Breast epithelium (tissue), 4 donors: ENCODE data around the gene HYAL4. TPM values are rescaled to one million over a fixed set of nuclear protein-coding genes. Genes with fewer than 3 reads are reported as not detected.
"Not testable (repeated sequence)": the region's sequence is repeated elsewhere in the genome, so short reads cannot be mapped to it uniquely, and the experiment has no call there.

Source experiments
- DNase-seq, 2 donors: peaks; one replicate each; pipeline ENCODE4 v3.0.0-alpha.2; 2019; ENCODE audit warnings: low spot score in 2 of 2
- H3K27ac ChIP-seq, 2 donors: fragments of 200-600 bp; sonication (generic) in 1 of 2; one replicate each; pipeline ENCODE4 v1.5.1; 2016 to 2019; ENCODE audit warnings: mild to moderate bottlenecking in 1 of 2
- H3K27me3 ChIP-seq, 2 donors: fragments of 200-600 bp; sonication (generic) in 1 of 2; one replicate each; pipeline versions ENCODE4 v1.5.1 to v1.6.0; 2017 to 2019; ENCODE audit warnings: control low read depth in 1 of 2, mild to moderate bottlenecking in 1 of 2
- H3K36me3 ChIP-seq: fragments of 200-600 bp; one replicate; pipeline ENCODE4 v1.5.1; 2019
- H3K4me1 ChIP-seq, 2 donors: fragments of 200-600 bp; sonication (generic); one replicate each; pipeline ENCODE4 v1.5.1; 2016 to 2019; ENCODE audit warnings: control low read depth in 1 of 2
- H3K4me3 ChIP-seq, 3 donors: fragments of 200-600 bp; sonication (generic); 1 replicate in 2 of 3; 2 replicates in 1 of 3; pipeline ENCODE4 v1.5.1; 2016 to 2019; ENCODE audit warnings: mild to moderate bottlenecking in 3 of 3, moderate library complexity in 2 of 3
- H3K9me3 ChIP-seq, 2 donors: fragments of 200-600 bp; sonication (generic) in 1 of 2; one replicate each; pipeline ENCODE4 v1.5.1; 2016 to 2019; ENCODE audit warnings: control low read depth in 1 of 2
- CTCF ChIP-seq, 3 donors: fragments of 450-650 bp; IDR thresholded peaks; one replicate each; pipeline ENCODE4 v1.5.1; 2016 to 2017; ENCODE audit warnings: antibody characterized with exemption in 3 of 3, mild to moderate bottlenecking in 3 of 3, moderate library complexity in 3 of 3
- POLR2A ChIP-seq: fragments of 450-650 bp; IDR thresholded peaks from one replicate; pipeline ENCODE4 v1.6.1; 2016; ENCODE audit warnings: antibody characterized with exemption, mild to moderate bottlenecking, moderate library complexity
- POLR2AphosphoS5 ChIP-seq, 3 donors: sonication (generic); formaldehyde crosslinking; IDR thresholded peaks; one replicate each; pipeline ENCODE4 v1.6.1; 2017; ENCODE audit warnings: antibody characterized with exemption in 3 of 3
- intact Hi-C: fragments of 100-400 bp; cut with DNase I; formaldehyde crosslinking; loops from one replicate; pipeline ENCODE4 v1.15.1; 2023; ENCODE audit warnings: low total_unique reads
- total RNA-seq, 3 donors: library from RNA; depleted of rRNA; stranded (reverse); fragments of >200 nt; gene quantifications; one replicate each; pipeline ENCODE4 v1.1.0, GENCODE V29; 2016

Gene HYAL4
- total RNA-seq, 3 donors from 2014 or later: 0.15 TPM; not detected in 2

GRCh38 chr7:123845823-123846216 lies 851 bp downstream of the HYAL4 start:
- H3K4me1 ChIP-seq: no peaks in the 10 kb centered on the region
- H3K36me3 ChIP-seq: no peaks in the 10 kb centered on the region
- no peaks in the 10 kb centered on the region for H3K9me3 ChIP-seq
- peak overlapping the region in 1 of 2 donors; percentile 2 for H3K27ac ChIP-seq
- no peaks in the 10 kb centered on the region for H3K27me3 ChIP-seq
- DNase-seq: no peak
- TF ChIP-seq POLR2A: no peak
- TF ChIP-seq POLR2AphosphoS5 (IDR thresholded peaks at IDR 0.05): no peak
- TF ChIP-seq CTCF (IDR thresholded peaks at IDR 0.05): no peak
- intact Hi-C loops: no loop called here
- H3K4me3 ChIP-seq: no peak overlapping the region

GRCh38 chr7:123846217-123846891 lies 1.4 kb downstream of the HYAL4 start:
- Histone ChIP-seq H3K4me1 (no peaks in the 10 kb centered on the region), H3K9me3 (no peaks in the 10 kb centered on the region), H3K4me3 (no peak overlapping the region), H3K27me3 (no peaks in the 10 kb centered on the region), H3K36me3 (no peaks in the 10 kb centered on the region), H3K27ac (peak overlapping the region in 1 of 2 donors; percentile 2)
- no peak for DNase-seq
- intact Hi-C loops: no loop called here
- no peak for TF ChIP-seq POLR2A
- no peak for TF ChIP-seq CTCF (IDR thresholded peaks at IDR 0.05)
- no peak for TF ChIP-seq POLR2AphosphoS5 (IDR thresholded peaks at IDR 0.05)

- Histone ChIP-seq H3K27me3 (no peaks in the 10 kb centered on the region), H3K36me3 (no peaks in the 10 kb centered on the region), H3K9me3 (no peaks in the 10 kb centered on the region), H3K4me3 (no peak overlapping the region), H3K4me1 (no peaks in the 10 kb centered on the region), H3K27ac (no peak overlapping the region)
- intact Hi-C loops: no loop called here
- TF ChIP-seq POLR2AphosphoS5 (IDR thresholded peaks at IDR 0.05) (no peak), POLR2A (no peak), CTCF (IDR thresholded peaks at IDR 0.05) (no peak)
- no peak for DNase-seq
Observed at GRCh38 chr7:123847868-123848267, 2.9 kb downstream of the HYAL4 start.

- Histone ChIP-seq H3K9me3 (no peaks in the 10 kb centered on the region), H3K36me3 (no peaks in the 10 kb centered on the region), H3K4me1 (no peaks in the 10 kb centered on the region), H3K27me3 (no peaks in the 10 kb centered on the region), H3K4me3 (no peak overlapping the region), H3K27ac (no peak overlapping the region)
- intact Hi-C loops: no loop called here
- no peak for DNase-seq
- TF ChIP-seq POLR2AphosphoS5 (IDR thresholded peaks at IDR 0.05) (no peak), POLR2A (no peak), CTCF (IDR thresholded peaks at IDR 0.05) (no peak)
Observed at GRCh38 chr7:123849855-123850254, 4.9 kb downstream of the HYAL4 start.

- DNase-seq, H3K9me3 ChIP-seq, H3K4me3 ChIP-seq, H3K27ac ChIP-seq, H3K27me3 ChIP-seq, intact Hi-C loops, H3K36me3 ChIP-seq, H3K4me1 ChIP-seq: not testable (repeated sequence)
Observed at GRCh38 chr7:123851404-123851803, 6.4 kb downstream of the HYAL4 start.

- H3K36me3 ChIP-seq, H3K27ac ChIP-seq, DNase-seq, H3K27me3 ChIP-seq, H3K9me3 ChIP-seq, H3K4me1 ChIP-seq, H3K4me3 ChIP-seq, intact Hi-C loops: not testable (repeated sequence)
Observed at GRCh38 chr7:123854291-123854690, 9.3 kb downstream of the HYAL4 start.

GRCh38 chr7:123856428-123856827 lies 11.5 kb downstream of the HYAL4 start:
- H3K4me3 ChIP-seq, H3K36me3 ChIP-seq, H3K4me1 ChIP-seq, intact Hi-C loops, H3K27me3 ChIP-seq, H3K27ac ChIP-seq, H3K9me3 ChIP-seq, DNase-seq: not testable (repeated sequence)
